Erythroblast (primary cell): ENCODE results near the gene CD300H.

ENCODE experiments used
- GATA1 ChIP-seq: IDR thresholded peaks from 2 replicates; pipeline ENCODE4 v1.6.1; 2011; ENCODE audit warnings: low read depth, mild to moderate bottlenecking, control low read depth, low read length, moderate library complexity
- POLR2A ChIP-seq: IDR thresholded peaks from 2 replicates; pipeline ENCODE4 v1.6.1; 2011; ENCODE audit warnings: mild to moderate bottlenecking, low read length

DNA sequence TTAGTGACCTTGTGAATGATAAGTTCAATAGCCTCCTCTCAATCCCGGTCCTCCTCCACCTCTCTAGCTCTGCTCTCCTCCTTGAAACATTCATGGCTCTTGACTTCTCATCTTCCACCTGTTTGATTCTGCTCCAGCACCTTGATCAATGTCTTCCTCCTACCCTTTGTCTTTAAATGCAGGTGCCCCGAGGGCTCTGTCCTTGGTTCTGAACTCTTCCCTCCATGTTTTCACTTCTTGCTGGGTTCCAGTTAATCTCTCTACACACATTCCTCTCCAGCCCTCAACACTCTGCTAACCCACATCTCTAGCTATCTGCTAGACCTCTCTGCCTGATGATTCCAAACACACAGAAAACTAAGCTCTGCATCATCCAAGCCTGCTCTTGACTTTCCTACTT is 42.8 kb upstream of the CD300H start:
- TF ChIP-seq POLR2A (no peak), GATA1 (no peak)
